GM21390 (cell line): ENCODE results near the gene PACS1.

Experiments
- ATAC-seq: cut with Tn5 transposase; IDR thresholded peaks from one replicate; pipeline ENCODE4 v1.9.1; 2021; ENCODE audit not compliant: unreplicated experiment

PACS1 gene

DNA sequence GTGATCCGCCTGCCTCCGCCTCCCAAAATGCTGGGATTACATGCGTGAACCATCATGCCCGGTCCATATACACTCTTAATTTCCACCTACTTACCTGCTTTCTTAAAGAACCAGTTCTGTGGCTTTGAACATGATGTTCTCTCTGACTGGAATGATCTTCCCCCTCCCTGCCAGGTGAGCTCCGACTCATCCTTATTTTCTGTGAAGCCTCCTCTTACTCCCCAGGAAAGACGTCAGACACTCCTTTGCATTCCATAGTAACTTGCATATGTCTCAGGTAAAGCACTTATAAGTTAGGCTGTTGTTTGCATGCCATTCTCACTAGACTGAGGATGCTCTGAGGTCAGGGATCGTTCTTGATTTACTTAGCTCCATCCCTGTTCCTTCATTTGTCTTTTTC lies 106.6 kb downstream of the PACS1 start:
- no peak for ATAC-seq

DNA sequence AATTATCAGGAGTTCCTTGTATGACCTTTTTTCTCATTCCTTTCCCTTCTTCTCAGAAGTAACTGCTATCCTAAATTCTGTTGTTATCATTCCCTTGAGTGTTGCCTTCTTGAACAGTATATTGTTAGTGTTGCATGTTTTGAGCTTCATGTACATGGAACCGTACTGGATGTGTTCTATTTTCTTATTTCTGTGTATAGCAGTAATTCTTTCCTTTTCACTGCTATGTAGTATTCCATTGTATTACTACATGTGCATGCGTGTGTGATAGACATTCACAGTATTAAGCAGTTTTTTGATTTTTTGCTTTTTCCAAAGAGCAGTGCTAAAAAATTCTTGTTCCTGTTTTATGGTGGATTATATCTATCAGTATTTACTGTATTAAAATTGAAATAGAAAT lies 108.1 kb downstream of the PACS1 start:
- ATAC-seq = no peak

DNA sequence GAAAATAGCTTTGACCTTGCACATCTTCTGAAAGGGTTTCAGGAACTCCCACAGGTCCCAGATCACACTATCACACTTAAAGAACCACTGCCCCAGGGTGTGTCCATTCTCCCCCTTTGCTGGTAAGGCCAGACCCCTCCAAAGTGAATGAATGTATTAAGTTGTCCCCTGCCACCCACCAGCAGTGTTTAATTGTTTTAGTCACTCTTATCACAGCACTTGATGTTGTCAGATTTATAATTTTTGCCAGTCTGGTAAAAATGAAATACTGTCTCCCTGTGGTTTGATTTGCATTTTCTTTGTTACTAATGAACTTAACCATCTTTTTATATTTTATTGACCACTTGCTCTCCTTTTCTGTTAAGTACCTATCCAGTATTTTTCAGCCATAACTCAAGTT lies 108.8 kb downstream of the PACS1 start:
- ATAC-seq = no peak

DNA sequence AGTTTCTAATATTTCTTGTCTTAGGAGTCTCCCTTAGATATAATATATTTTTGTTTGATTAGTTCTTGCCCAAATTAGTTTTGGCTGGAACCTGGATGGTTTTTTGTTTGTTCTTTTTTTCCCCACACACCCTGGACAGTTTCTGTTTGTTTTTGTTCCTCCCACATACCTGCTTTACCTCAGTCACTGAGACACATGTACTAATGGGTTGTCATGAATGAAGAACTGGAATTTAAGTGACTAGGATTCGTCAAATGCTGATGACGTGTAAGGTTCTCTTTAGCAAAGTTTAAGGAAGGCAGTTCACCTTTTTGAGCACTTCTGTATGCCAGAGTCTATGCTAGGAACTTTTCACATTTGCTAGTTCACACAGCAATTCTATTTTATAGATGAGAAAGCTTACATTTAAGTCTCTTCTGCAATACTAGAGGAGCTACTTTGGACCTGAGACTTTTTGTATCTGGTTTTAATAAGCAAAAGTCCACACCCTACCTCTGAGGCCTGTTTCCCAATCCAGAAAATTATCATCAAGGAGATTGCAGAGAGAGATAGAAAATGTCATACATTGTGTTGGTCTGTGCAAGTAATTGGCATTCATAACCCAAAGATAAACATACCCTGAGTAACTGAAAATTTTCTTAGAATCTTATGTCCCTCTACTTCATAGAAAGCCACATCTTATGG lies 111.7 kb downstream of the PACS1 start:
- ATAC-seq = no peak

DNA sequence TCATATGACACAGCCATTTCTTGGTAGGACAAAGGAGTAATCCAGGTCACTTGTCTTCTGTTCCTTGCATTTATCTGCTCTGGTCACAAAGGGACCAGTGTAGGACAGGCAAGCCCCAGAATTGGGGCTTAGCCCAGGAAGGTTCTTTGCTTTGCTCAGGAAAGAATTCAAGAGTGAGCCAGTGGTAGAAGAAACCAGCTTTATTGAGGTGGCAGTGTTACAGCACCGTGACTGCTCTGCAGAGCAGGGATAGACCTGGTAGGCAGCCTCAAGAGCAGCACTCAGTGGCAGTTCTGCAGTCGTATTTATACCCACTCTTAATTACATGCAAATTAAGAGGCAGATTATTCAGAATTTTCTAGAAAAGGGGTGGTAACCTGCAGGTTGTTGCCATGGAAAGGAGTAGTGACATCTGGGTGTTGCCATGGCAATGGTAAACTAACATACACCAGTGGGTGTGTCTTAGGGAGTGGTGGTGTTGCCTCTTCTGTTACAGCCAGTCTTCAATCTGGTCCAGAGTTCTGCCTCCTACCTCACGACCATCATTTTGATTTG lies 113.5 kb downstream of the PACS1 start:
- no peak for ATAC-seq

DNA sequence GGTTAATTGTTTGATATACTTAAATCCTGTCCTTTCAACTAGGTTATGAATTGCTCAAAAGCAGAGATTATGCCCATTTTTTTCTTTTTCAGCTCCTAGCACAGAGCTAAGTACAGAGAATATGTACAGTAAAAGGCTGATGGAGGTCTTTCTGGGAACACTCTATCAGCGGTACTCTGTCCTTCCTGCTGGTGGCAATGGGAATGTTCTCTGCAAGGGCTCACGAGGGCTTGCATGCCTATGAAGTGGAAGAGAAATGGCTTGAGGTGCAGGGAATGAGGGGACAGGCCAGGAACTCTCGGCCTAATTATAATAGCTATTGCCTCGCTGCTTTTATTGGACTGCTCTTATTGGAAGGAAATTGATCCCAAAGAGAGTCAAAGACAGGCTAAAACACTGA lies 114.7 kb downstream of the PACS1 start:
- no peak for ATAC-seq

DNA sequence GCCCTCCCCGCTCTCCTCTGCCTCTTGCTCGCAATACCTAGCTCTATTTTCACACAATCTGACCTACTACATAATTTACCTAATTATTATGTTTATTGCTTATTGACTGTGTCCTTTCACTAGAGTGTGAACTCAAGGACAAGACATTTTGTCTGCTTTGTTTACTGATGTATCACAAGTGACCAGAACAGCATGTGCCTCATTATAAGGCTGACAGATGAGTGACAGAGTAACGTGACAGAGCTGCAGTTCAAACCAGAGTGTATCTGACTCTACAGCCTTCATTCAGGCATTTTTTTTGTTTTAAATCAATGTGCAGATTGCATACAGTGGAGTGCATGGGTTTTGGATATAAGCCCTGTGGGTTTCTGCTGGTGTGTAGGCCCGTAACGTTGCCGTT lies 116.4 kb downstream of the PACS1 start:
- no peak for ATAC-seq

DNA sequence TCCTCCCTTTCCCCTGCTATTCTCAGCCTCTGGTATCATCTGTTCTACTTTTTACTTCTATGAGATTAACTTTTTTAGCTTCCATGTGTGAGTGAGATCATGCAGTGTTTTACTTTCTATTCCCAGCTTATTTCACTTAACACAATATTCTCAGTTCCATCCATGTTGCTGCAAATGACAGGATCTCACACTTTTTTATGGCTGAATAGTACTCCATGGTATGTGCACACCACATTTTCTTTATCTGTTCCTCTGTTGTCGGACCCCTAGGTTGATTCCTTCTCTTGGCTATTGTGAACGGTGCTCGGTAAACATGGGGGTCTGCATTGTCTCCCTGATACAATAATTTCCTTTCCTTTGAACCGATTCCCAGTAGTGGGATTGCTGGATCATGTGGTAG lies 117.4 kb downstream of the PACS1 start:
- no peak for ATAC-seq

DNA sequence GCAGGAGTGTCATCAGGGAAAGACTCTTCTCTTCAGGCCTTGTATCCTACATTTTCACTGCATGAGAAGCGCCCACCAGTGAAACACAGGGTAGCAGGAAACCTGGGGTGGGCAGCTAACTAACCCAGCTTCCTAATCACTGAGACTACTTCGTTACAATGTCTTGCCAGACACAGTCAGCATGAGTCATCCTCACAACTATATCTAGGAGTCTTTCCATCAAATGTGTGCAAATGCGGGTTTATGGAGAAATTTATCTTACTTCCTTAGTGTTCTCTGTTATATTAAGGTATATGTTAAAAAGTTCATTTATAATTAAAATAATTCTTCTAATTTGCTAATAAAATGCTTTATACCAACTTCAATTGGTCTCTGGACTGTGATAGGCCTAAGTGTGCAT lies 118.5 kb downstream of the PACS1 start:
- ATAC-seq = no peak

DNA sequence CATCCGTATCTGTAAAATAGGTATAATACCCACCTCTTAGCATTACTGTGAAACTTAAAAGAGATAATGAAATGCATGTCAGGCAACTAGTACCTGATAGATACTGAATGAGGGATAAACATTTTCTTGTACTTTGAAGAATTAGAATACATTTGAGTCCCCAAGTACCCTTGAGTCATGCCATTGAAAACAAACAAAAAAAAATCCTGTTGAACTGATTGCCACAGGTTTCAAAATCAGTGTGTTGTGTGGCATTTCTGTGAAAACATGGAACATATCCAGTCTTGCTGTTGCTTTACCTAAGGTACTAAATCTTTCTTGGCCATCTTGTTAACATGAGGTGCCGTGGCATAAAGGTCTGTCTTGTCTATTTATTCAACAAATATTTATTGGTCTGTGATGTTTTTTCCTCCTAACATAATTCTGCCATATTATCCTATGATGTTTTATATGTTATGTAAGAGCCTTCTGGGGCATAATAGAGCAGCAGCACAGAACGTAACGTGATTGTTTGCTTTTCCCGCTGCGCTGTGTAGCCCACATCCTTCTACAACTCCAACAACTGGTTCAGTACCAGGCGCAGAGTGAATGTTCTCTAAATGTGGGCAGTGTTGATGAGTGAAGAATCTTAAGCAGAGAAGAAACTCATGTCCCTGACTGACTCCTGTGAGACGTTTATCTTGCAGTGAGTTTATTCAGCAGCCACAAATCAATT lies 119.1 kb downstream of the PACS1 start:
- ATAC-seq = no peak

DNA sequence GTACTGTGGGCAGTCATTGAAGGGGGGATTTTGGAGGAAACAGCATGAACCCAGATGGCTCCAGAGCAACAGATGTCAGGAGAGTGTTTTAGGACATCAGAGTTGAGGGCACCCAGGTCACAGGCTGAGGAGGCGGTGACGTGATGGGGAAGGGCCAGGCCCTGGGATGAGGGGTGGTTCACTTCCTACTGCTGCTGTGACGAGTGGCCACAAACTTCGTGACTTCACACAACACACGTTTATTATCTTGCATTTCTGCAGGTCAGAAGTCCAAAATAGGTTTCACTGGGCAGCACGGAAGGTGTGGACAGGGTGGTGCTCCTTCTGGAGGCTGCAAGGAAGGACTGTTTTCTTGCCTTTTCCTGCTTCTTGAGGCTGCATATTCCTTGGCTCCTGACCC lies 120.7 kb downstream of the PACS1 start:
- no peak for ATAC-seq

DNA sequence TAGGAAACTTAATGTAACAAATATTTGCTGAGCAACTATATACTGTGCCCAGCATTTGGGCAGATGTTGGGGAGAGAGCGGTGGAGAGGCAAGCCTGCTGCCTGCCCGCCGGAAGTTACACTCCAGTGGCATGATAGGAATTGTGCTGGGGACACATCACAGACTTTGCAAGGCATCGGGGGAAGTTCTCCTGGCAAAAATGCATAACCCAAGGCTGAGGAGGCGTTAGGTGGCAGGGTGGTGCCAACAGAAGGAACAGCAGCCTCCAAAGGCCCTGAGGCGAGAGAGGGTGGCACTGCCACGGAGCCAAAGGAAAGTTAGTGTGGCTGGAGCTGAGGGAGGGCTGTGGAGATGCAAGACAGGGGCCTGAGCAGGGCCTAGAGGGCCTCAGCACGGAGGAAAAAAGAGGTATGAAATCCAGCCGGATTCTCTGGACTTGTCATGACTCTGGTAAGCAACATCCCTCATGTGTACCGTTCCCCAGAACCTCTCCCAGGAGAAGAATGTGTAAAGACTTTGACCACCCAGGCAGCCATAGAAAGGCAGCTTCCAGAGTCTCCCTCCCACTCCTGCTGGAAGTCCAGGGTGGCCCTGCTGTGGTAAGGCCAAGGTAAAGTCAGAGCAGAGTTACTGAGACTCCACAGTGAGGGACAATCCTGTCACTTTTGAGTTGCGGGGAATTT lies 122.2 kb downstream of the PACS1 start:
- no peak for ATAC-seq

DNA sequence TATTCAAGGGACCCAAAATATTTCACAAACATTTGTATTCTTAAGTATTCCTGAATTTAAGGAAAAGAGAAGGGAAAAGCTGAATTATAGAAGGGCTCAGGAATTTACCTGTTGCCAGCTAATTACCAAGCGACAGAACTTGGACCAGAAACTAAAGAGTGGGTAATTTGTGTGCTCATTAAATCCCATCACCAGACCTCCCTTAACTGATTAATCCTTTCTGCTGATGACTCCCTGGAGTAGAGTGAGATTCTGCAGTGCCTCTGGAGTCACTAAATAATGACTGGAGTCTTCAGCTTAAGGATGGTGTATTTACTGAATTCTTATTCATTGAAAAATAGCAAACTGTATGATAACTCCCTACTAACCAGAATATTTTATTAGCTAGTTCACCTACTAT lies 124.3 kb downstream of the PACS1 start:
- ATAC-seq = no peak

DNA sequence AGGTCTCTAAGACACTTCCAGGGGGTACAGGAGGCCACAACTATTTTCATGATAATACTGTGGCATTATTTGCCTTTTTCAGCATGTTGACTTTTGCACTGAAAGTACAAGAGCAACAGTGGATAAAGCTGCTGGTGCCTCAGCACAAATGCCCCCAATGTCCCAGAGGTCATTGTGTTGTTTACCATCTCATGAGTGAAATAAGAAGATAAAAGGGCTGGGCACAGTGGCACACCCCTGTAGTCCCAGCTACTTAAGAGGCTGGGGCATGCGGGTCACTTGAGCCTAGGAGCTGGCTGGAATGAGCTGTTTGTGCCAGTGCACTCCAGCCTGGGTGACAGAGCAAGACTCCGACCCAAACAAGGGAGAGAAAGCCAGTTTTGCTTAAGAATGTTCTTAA lies 125.8 kb downstream of the PACS1 start:
- ATAC-seq = no peak

DNA sequence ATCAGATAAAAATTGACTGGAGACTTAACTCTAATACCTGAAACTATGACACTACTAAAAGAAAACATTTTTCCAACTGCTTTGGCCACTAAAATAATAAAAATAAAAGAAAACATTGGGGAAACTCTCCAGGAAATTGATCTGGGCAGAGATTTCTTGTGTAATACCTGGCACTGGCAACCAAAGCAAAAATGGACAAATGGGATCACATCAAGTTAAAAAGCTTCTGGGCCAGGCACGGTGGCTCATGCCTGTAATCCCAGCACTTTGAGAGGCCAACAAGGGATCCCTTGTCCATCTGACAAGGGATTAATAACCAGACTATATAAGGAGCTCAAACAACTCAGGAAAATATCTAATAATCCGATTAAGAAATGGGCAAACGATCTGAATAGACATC lies 133.8 kb downstream of the PACS1 start:
- ATAC-seq = no peak

DNA sequence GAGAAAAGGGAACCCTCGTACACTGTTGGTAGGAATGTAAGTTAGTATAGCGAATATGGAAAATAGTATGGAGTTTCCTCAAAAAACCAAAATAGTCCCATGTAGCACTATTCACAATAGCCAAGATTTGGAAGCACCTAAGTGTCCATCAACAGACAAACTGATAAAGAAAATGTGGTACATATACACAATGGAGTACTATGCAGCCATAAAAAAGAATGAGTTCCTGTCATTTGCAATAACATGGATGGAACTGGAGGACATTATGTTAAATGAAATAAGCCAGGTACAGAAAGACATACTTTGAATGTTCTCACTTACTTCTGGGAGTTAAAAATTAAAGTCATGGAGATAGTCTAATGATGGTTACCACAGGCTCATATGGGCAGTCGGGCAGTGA lies 134.3 kb downstream of the PACS1 start:
- no peak for ATAC-seq

DNA sequence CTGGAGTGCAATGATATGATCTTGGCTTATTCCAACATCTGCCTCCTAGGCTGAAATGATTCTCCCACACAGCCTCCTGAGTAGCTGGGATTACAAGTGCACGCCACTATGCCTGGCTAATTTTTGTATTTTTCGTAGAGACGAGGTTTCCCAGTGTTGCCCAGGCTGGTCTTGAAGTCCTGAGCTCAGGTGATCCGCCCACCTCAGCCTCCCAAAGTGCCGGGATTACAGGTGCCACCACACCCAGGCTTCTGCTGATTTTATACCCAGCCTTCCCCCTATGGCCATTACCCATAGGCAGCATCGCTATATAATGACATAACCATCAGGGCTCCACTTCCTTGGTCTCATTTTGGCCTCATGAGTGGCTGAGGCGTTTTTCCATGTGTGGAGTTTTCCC lies 137.7 kb downstream of the PACS1 start:
- ATAC-seq = no peak

DNA sequence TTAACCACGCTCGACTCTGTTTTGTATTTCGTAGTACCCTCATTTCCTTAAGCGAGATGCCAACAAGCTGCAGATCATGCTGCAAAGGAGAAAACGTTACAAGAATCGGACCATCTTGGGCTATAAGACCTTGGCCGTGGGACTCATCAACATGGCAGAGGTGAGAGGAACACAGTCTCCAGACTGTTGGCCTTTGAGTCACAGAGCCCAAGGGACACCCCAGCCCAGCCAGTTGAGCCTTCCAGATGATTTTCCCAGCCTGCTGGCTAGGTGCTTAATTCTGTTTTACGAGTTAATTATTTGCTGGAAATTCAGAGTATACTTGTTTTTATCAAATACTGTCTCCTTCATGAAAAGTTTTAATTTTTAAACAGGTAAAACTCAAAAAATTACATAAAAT lies 141.0 kb downstream of the PACS1 start:
- ATAC-seq = no peak

DNA sequence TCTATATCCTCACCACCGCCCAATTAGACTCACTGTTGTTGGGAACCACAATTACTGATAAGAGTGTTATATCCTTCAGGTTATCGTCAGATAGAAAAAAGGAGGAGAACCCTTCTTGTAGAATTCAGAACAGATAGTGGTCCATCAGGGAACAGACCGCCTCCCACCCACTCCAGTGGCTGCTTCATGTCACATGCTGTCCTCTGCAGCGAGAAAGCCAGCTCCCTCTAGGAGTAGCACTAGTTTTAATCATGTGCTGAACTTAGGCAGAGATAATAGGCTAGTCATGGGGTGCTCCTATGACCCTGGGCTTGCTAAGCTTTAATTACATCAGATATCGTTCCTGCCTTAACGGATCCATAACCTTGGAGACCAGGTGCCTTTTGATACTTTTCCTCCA lies 146.8 kb downstream of the PACS1 start:
- ATAC-seq = no peak

DNA sequence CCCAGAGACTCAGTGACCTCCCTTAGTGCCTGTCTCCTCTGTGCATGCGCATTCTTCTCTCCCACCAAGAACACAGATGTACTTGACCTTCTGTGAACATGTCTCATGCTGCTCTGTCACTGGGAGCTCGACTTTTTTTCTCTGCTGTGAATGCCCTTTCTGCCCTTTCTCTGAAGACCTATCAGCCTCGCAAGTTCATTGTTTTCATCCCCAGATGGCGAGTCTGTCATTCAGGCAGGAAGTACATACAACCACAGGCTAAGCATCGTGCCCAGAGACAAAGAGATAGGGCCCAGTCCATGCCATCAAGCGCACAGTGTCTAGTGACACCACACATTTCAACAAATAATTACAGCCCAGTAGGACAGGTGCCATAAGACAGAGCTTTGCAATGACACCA lies 148.0 kb downstream of the PACS1 start:
- ATAC-seq = no peak

DNA sequence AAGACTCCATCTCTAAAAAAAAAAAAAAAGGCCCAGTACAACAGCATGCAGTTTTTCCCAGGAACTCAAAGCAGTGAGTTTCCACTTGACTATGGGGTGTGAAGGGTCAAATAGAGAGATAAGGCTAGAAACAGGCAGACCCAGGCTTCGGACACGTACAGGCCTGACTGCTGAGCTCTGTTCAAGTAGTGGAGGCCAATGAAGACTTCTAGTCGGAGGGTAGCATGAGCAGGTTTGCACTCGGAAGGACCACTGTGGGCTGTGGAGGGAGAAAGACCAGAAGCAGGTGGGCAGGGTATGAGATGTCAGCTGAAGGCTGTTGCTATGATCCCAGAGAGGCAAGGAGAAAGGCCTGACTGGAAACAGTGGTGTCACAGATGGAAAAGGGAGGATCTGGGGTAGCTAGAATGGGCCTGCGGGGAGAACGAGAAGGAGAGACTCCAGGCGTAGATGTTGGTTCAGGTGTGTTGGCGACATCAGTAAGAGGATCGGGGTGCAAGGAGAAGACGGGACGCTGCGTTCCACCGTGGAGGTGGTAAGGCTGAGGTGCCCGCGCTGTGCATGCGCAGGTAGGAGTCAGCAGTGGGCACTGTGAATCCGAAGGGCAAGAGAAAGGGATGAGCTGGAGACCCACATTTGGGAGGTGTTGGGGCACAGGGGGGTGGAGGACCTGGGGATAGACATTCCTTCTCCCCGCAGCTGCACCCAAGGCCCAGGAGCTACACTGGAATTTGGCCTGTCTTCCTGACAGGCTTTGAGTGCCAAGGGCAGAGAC lies 149.0 kb downstream of the PACS1 start:
- no peak for ATAC-seq
